DMS53 treated with DMSO at 0.1 percent for 48 hours (cell line): ENCODE data around the gene MKNK1.

Experiments used
- DNase-seq: peaks from one replicate; lab custom pipeline; 2025; ENCODE audit not compliant: unreplicated experiment; lab: John Stamatoyannopoulos, UW

Gene MKNK1

DNA sequence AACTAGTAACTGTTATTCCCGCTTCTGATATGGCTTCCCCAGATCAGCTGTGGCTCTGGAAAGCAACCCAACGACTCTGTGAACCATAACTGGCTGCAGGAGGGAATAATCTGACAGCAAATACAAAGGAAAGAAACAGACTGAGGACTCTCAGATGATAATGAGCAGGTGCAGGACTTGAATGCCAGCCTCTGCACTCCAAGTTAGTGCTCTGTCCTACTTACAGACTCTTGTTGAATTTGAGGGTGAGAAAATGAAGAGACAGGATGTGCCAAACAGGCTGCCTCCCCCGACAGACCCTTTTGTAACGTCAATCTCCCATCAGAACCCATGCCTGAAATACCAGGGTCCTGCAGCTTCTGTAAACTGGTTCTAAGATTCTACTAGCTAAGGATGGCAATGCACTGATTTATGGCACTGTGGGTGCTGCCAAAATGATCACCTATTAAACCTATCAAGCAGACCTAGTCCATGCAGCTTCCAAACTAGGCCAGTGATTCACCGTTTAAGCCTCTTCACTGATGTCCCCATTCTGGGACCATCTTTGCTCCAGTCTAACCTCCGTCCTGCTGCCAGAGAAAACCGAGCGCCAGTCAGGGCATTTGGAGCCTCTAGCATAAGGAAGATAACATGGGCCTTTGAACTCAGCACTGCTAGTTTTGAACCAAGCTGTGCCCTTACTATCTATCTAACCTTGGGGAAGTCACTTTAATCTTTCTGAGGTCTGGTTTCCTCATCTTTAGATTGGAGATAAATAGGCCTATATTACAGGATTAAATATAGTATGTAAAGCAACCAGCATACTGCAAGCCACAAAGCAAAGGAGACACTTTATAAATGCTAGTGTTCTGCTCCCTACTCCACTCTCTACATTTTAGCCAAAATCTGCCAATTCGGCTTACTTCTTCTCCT, 4.8 kb downstream of the MKNK1 start:
- DNase-seq, result no peak

DNA sequence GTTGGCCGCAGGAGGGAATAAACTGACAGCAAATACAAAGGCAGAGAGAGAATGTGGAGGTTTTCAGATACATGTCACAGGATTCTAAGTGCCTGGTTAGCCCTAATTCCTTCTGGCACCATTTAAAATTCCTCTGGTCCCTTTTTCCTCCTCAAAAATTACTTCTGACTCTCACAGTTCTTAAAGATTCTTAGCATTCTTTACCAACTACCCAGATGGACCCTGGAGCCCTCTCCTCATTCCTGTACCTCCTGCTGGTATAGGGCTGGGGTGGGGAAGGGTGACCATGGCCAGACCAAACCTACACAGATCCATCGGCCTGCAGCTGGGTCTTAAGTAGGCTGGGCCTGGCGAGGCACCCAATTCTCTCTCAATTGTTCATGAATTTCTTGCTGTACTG, 7.2 kb downstream of the MKNK1 start:
- DNase-seq, result no peak

DNA sequence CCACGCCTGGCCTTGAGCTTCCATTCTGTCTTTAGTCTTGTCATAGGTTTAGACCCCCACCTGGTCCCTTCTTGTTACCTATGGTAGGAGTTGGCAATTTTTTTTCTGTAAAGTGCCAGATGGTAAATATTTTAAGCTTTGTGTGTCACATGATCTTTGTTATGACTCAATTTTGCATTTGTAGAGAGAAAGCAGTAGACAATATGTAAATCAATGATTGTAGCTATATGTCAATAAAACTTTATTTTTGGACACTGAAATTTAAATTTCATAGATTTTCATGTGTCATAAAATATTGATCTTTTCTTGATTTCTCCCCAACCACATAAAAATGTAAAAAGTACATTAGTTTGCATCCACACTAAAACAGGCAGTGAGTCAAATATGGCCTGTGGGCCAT, 8.0 kb downstream of the MKNK1 start:
- DNase-seq, result no peak

DNA sequence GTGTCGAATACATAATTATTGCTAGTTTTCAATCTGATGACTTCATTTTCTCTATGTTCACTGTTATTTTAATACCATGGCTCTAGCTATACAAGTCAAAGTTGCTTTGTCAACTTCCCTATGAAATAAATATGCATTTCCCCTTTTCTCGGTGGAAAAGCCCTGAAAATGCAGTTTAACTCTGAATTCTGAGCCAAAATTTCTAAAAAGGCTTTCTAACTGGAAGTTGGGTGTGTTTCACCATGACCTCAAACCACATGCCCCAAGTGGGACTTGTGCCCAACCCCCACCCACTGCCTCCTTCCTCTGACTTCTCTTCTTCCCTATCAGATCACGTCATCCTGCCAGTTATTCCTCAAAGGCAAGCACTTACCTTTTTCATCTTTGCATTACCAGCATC, 8.9 kb downstream of the MKNK1 start:
- no peak for DNase-seq

DNA sequence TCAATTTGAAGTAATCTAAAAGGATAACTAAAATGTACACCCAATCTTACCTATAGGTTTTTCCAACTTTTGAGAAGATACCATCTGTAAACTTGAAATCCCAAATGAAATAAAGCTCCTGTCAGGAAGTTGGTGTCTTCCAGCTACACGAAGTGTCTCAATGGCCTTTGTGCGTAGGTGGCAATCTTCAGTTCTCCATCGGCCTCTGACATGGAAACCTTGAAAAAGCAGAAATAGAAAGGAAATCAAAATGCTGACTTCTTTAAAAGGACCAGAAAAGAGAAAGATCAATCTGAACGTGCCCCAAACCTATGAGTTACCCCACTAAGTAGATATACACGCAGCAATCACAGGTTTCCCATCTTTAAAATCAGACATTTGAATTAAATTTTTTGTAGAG, 10.0 kb downstream of the MKNK1 start:
- no peak for DNase-seq

DNA sequence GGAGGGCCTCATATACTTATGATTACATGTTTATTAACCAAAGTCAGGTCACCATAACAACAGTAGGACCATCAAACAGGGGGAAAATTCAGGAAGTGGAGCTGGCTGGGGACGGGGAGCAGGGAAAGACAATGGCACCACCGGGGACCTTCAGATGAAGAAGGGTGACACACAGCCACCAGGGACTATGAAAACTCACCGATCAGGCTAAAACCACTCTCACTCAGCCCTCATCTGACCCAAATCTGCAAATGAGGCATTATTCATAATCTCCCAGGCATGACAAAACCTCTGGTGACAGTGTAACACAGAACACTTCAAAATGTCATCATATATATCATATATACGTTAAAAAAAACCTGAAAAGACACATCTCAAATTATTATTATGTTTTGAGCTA, 11.2 kb downstream of the MKNK1 start:
- DNase-seq, result no peak

DNA sequence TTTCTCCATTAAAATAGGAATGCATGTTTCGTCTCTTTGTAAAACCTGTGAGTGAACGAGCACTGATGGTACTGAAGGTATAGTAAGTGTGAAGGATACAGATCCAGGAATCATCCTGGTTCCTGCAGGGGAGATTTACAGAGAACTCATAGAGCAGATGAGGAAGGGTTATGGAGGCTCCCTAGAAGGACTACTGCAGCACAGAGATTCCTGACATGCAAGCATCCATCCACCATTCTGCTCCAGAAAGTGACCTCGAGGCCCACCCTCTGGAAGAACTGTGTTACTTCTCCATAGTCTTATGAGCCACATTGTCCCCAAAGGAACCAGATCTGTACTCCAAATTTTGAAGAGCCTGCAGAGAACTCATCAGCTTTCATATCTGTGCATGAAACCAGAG, 14.5 kb downstream of the MKNK1 start:
- no peak for DNase-seq

DNA sequence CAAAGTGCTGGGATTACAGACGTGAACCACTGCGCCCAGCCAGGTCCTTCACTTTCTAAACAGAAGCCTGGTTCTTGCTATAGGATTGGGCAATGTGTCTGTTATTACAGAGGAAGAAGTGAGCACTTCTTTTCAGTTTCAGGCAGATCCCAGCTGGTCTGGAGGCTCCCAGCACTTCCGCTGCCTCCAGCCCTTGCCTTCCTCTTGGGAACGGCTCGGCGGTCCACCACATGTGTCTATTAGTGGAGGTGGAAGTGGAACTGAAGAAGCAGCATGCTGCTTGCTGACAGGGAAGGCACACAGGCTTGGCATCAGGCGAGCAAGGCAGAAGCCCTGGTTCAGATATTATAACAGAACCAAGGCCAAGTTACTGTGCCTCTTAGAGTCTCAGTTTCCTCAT, 17.0 kb downstream of the MKNK1 start:
- DNase-seq, result no peak

DNA sequence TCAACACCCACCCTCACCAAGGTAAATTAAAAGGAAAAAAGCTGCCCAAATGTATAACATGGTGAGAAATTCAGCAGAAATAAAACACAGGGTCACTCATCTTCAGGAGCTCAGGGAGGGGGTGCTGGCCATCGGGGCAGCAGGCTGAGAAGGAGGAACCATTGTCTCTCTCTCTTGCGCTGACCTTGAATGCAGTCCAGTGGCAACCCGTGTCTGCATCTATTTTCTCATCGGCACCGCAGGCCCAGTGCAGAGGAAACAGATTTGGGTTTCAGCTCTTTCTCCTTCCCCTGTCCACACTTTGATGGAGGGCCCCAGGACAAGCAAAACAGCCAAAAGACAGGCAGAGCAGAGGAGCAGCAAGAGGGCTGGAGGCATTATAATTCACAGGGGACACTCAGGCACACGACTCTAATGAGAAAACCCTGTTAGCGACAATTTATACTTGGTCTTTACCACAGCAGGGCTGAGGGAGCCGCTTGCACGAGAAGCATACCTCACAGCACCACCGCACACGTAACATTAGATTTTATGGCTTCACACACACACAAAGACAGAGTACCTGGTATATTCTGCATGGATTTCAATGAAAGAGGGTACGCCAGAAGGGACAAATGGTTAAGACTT, 18.6 kb downstream of the MKNK1 start:
- no peak for DNase-seq

DNA sequence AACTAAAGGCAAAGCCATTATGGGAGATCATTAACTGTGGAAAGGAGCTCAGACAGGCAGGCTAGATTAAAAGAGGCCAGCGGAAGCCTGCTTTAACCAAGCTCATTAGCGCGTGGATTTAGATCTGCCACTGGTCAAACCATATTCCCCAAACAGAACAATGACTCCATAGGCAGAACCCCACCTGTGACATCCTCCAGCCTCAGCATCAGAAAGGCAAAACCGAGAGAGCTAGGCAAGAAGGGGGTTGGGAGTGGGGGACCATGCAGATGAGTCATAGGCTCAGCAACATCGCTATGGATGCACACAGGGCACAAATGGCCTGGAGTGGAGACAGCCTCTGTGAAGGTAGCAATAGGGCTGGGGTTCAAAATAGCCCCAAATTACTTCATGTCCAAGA, 20.6 kb downstream of the MKNK1 start:
- no peak for DNase-seq

DNA sequence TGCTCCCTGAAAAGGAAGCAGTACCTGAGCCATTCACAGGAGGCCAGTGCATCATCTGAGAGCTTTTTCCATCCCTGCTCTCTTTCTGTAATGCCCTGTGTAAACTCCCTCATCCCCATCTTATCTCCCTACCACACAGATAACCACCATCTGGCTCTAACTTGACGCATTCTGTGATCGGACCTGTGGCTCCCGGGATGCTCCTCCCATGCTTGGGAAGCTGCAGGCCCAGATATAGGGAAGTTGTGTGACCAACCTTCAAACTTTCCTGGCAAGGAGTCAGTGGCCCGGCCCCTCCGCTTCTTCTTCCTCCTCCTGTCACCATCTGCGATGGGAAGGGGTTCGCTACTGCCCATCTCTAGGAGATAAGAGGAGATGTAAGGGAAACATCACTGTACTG, 21.1 kb downstream of the MKNK1 start:
- DNase-seq, result no peak

DNA sequence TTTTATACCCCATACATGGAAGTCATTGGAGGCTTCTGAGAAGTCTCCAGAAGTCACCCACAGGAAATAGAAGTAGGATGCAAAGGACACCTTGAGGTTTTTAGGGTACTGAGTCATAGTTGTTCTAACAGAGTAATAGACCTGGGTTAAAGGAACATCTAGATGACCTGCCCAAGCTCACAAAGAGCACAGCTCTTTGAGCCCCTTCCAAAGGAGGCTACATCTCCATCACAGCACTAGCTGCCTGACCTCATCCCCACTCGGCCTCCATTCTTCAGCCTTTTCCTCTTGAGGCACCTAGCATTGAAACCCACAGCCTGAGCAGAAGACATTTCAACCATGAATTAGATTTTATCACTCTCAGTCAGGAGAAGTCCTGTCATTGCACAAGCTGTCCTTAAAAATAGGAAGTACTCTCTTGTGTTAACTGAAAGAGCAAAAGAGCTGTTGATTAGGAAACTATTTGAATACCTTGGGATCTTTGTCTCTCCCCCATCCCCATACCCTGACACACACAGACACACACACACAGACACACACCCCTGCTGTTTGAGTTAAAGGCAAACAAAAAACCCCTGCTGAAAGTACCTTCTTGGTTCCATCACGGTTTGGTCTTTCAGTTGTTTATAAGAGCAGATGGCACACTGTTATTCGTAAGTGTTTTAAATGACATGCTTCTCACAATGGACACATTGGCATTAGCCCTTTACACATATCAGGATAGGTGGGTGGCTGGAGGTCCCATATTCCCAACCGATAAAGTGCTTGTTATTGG, 22.2 kb downstream of the MKNK1 start:
- DNase-seq, result no peak

DNA sequence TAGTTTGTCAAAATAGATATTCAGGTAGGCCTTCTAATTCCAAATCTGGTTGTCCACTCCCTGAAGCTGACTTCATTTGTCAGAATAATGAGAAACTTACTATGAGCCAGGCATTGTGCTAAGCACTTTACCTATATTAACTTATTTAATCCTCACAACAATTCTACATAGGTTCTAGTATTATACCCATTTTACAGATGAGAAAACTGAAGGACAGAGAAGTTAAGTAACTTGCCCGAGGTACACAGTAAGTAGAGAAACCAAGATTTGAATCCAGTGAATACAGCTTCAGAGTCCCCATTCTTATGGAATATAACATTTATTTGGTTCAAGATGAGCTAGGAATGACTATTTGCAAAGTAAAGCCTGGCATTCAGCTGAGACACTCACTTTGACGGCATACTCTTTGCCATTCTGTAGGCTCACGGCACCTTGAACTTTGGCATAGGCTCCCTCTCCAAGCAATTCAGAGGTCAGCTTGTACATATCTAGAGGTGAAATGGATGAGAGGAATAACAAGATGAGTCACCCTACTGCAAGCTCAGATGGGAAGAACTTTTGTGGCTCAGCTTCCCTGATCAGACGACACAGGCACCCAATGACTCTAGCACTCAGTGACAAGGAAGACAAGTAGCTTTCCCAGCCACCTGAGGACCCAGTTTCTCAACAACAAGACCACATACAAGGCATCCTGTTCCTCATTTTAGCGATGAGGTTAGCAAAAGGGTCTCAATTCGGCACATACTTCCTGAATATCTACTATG, 23.7 kb downstream of the MKNK1 start:
- DNase-seq, result no peak

DNA sequence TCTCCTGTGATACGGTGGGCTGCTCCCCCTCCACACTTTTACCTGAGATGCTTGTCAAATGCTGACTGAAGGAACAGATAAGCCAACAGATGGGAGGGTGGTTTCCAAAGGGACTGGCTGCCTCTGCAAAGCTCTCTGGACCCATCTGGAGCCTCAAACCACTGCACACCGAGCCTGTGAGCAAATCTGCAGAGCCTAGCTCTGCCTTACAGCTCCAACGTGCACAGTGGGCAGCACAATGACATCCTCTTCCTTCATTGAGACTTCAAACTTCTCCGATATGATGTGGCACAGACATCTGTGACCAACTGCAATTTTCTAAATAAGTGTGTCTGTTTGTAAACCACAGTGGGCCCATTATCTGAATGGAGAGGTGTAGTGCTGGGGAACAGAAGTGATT, 26.4 kb downstream of the MKNK1 start:
- DNase-seq, result no peak

DNA sequence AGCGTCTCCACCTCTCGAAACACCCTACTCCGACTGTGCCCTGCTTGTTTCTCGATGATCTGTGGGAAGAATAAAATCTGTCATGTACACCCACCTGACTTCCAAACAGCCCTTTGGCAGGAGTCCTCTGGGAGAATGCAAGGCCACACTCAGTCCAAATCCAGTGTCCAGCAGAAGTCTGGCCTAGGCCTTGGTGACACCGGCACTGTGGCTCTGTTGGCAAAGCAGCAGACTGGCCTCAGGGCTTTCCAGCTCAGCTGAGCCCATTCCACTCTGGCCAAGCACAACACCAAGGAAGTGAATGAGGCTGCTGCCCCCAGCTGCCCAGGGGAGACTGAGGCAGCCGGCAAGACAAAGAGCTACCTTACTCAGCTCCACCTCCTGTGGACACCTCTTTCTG, 27.5 kb downstream of the MKNK1 start:
- no peak for DNase-seq

DNA sequence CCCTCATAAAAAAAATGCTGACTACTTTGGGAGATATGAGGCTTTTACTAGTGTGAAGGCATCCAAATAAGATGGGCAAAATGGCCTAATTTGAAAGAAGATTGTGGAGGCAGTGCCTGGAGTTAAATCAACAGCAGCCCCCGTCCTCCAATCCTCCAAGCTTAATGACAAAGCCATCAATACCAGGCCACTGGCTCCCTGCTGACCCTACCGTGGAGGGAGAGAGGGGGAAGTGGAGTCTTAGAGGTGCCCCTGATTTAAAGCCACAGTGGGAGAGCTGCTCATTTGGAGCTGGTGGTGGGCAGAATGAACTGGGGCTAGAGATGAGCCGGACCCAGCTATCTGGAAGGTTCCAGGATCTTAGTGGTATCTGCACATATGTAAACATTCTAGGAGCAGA, 28.3 kb downstream of the MKNK1 start:
- no peak for DNase-seq

DNA sequence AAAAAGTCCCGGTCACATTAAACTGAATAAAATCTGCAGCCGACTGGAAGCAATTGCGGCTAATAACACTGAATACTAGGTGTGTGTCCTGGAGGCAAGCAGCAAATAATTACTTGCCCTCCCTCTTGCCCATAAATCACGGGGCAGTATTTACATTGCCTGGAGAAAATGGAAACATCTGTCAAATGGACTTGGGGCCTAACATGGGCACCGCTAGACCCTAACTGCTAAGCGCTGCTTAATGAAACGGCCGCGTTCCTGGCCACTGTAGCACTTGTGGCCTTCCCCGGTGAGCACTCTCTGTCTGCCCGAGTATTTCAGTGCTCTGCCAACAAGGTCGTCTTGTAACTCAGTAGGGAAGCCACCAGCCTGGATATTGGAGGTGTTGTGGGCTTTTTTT, 28.8 kb downstream of the MKNK1 start:
- DNase-seq, result no peak

DNA sequence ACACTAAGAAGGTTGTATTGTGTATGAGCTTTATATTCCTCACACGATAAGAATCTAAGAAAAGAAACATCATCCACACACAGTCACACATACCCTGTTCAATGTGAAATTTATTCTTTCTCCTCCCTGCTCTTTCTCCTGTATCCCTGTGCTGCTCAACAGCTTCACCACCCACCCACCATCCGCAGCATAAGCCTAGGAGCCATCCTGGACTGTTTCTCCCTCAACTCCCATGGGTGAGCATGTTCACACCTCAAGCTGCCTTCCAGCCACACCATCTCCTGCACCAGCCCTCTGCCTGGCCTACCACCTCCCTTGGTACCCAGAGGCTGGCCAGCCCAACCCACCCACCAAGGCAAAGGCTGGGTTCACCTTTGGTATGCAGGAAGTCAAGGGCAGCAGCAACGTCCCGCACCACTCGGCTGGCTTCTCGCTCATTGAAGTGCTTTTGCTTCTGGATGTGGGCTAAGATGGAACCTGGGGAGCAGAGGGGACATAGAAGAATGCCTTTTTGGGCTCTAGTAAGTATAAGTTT, 32.3 kb downstream of the MKNK1 start:
- DNase-seq, result no peak

DNA sequence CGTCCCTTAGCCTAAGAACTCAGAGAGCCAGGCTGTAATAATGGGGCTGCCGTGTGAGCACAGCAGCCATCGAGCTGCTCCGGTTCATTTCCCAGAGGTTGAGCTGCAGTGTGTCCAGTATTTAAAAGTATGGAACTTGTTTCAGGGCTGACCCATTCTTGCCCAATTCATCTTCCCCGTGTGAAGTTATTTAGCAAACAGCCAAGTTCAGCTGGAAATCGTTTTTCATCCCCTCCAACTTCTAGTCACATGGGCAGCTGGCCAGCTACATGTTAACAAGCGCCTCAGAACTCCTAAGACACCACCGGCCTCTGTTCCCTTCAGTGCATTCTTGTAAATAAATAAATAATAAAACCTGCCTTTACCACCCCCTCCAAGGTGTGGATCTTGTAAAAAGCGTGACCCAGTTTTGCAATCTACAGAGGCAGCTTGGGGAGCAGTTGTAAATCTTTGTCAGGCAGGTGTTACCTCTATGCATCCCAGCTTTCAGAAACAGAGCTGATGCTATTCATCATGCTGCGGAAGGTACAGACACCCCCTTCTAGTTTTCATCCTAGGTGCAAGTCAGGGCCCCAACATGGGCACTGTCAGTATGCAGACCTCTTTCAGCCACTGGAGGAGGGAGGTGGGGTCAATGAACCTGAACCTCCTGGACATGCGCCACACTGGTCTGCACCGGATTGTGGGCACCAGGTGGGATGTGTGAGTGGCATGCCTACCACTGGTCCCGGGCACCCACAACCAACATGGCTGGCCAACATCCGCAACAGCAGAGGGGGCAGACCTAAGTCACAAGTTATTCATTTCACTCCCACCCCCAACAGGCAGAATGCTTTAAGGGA, 34.0 kb downstream of the MKNK1 start:
- no peak for DNase-seq

DNA sequence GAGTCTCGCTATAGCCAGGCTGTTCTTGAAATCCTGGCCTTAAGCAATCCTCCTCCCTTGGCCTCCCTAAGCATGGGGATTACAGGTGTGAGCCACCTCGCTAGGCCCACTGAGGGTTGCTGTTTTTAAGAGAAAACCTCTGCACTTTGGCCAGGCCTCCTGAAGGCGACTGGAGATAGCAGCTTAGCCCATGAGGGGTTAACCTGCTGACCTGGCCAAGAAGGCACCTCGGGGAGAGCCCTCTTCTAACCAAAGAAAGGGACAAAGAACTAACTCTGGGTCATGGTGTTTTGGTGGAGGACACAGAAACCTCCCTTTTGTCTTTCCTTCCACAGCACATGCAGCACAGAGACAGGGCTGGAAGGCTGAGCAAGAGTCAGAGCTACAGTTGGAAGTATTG, 35.0 kb downstream of the MKNK1 start:
- DNase-seq, result no peak
